PFSK-1 (cell line): ENCODE measurements around the gene HDHD2.

Experiments used
- POLR2AphosphoS5 ChIP-seq: IDR thresholded peaks from 2 replicates; pipeline ENCODE4 v1.6.1; 2012; ENCODE audit warnings: low read depth, mild to moderate bottlenecking, control low read depth, low read length, moderate library complexity
- SIN3A ChIP-seq: IDR thresholded peaks from 2 replicates; pipeline ENCODE4 v1.6.1; 2012; ENCODE audit warnings: mild to moderate bottlenecking, low read length, moderate library complexity, borderline replicate concordance; ENCODE audit not compliant: insufficient read depth

- no peak for TF ChIP-seq SIN3A
- no peak for TF ChIP-seq POLR2AphosphoS5
Observed at GRCh38 chr18:47109720-47110119, 40.6 kb downstream of the HDHD2 start.
